Lung (tissue), 12 donors: Measurements from ENCODE around the gene WNT10A. TPM values are rescaled to one million over a fixed set of nuclear protein-coding genes. Genes with fewer than 3 reads are reported as not detected.

ENCODE experiments used
- ATAC-seq: fragments of 200-7000 bp; cut with Tn5 transposase; one replicate; pipeline ENCODE4 v1.9.1; 2020; ENCODE audit warnings: moderate number of reproducible peaks; ENCODE audit not compliant: insufficient read depth, low FRiP score
- DNase-seq, 3 donors: peaks; one replicate each; pipeline ENCODE4 v3.0.0-alpha.2; 2013 to 2017
- H3K27ac ChIP-seq, 2 donors: one replicate each; pipeline ENCODE4 v1.5.1; 2013; ENCODE audit warnings: mild to moderate bottlenecking in 2 of 2, moderate library complexity in 2 of 2, control low read depth in 1 of 2, inconsistent platforms in 1 of 2, low read depth in 1 of 2, low read length in 1 of 2
- H3K27me3 ChIP-seq, 3 donors: one replicate each; pipeline ENCODE4 v1.5.1; 2013; ENCODE audit warnings: low read length in 2 of 3; ENCODE audit not compliant: control insufficient read depth in 3 of 3, insufficient read depth in 3 of 3
- H3K36me3 ChIP-seq, 4 donors: one replicate each; pipeline ENCODE4 v1.5.1; 2013; ENCODE audit warnings: low read length in 4 of 4, mild to moderate bottlenecking in 1 of 4, moderate library complexity in 1 of 4; ENCODE audit not compliant: control insufficient read depth in 4 of 4, insufficient read depth in 4 of 4
- H3K4me1 ChIP-seq, 5 donors: one replicate each; pipeline ENCODE4 v1.5.1; 2013; ENCODE audit warnings: low read length in 5 of 5, mild to moderate bottlenecking in 2 of 5, moderate library complexity in 1 of 5; ENCODE audit not compliant: control insufficient read depth in 5 of 5, insufficient read depth in 5 of 5
- H3K4me3 ChIP-seq: one replicate; pipeline ENCODE4 v1.5.1; 2013; ENCODE audit warnings: mild to moderate bottlenecking, control low read depth, moderate library complexity
- H3K9ac ChIP-seq, 2 donors: one replicate each; pipeline ENCODE4 v1.5.1; 2013; ENCODE audit warnings: low read length in 2 of 2, control low read depth in 1 of 2; ENCODE audit not compliant: insufficient read depth in 1 of 2
- H3K9me3 ChIP-seq, 4 donors: one replicate each; pipeline ENCODE4 v1.5.1; 2013; ENCODE audit warnings: low read length in 3 of 4, mild to moderate bottlenecking in 1 of 4, moderate library complexity in 1 of 4; ENCODE audit not compliant: control insufficient read depth in 4 of 4, insufficient read depth in 3 of 4
- WGBS, 2 donors: extraction: QIAGEN DNeasy Blood & Tissue Kit; methylation state at CpG; one replicate each; pipeline ENCODE4 v1.1.7; 2013; 5-methylcytosine and 5-hydroxymethylcytosine counted together
- polyA plus RNA-seq, 2 donors: library from polyadenylated mRNA; stranded (reverse); fragments of 200-250 nt; gene quantifications; one replicate each; pipeline ENCODE4 v1.2.1, GENCODE V29; 2013
- total RNA-seq, 2 donors: library from RNA; depleted of rRNA in 1 of 2; stranded (reverse); fragments of >200 nt in 1 of 2; gene quantifications; one replicate each; pipeline ENCODE4 v1.2.1, GENCODE V29; 2014 to 2021
- TF ChIP-seq, protein P1 (sequence below): IDR thresholded peaks from 2 replicates; pipeline ENCODE4 v1.5.1; 2012; ENCODE audit warnings: mild to moderate bottlenecking; ENCODE audit errors: control extremely low read depth, extremely low read depth
- donor health status: control.
- donor health status: control.
- donor health status: Bipolar disorder and iron deficiency.
- donor health status: healthy.
- donor health status: DM: yes; HTN: yes; CAD: no.

Gene WNT10A
- total and polyA plus RNA-seq, 4 donors, result 0.17 to 0.77 (median 0.54) TPM

DNA sequence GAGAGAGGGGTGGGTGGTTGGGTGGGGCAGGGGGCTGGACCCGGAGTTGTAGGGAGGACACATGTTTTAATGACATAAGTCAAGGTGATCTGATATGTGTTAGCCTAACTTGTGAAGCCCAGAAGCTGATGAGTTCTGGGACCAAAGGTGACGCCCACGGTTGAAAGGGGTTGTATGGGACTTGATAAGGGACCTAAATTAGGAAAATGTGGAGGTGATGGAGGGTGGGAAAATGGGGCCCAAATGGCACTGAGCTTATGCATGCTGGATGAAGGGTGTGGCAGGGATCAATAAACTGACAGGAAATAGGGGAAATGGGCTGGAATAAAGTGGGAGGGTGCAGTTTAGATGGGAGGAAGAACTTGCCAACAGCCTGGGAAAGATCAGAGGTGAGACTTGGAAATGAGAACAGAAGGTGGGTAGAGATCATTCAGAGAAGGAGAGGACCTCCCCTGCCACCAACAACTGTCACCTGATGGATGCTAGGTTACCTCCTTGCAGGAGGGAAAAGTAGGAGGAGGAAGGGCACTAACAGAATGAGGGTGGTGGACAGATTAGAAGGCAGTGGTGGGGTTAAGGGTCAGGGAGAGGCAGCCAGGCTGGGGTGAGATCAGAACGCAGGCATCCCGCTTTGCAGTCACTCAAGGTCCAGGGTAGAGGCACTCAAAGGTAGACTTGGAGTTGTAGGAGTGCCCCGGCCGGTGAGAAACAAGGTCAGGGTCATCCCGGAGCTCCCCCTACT, 15.3 kb downstream of the WNT10A start:
- Histone ChIP-seq H3K4me1 (peaks cover 0 to 26% (median 7%) of the 10 kb centered on the region in 5 donors), H3K4me3 (no peak overlapping the region), H3K27ac (no peak overlapping the region), H3K9ac (no peak overlapping the region), H3K36me3 (no peaks in the 10 kb centered on the region), H3K27me3 (peaks cover 4 to 93% (median 81%) of the 10 kb centered on the region in 3 donors), H3K9me3 (no peaks in the 10 kb centered on the region)
- ATAC-seq, result no peak
- TF ChIP-seq, protein P1, sequence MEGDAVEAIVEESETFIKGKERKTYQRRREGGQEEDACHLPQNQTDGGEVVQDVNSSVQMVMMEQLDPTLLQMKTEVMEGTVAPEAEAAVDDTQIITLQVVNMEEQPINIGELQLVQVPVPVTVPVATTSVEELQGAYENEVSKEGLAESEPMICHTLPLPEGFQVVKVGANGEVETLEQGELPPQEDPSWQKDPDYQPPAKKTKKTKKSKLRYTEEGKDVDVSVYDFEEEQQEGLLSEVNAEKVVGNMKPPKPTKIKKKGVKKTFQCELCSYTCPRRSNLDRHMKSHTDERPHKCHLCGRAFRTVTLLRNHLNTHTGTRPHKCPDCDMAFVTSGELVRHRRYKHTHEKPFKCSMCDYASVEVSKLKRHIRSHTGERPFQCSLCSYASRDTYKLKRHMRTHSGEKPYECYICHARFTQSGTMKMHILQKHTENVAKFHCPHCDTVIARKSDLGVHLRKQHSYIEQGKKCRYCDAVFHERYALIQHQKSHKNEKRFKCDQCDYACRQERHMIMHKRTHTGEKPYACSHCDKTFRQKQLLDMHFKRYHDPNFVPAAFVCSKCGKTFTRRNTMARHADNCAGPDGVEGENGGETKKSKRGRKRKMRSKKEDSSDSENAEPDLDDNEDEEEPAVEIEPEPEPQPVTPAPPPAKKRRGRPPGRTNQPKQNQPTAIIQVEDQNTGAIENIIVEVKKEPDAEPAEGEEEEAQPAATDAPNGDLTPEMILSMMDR, result no peak
- no peak for DNase-seq
- 25 to 29% methylated on average over 8 of the region's 8 CpGs for WGBS, 2 donors

DNA sequence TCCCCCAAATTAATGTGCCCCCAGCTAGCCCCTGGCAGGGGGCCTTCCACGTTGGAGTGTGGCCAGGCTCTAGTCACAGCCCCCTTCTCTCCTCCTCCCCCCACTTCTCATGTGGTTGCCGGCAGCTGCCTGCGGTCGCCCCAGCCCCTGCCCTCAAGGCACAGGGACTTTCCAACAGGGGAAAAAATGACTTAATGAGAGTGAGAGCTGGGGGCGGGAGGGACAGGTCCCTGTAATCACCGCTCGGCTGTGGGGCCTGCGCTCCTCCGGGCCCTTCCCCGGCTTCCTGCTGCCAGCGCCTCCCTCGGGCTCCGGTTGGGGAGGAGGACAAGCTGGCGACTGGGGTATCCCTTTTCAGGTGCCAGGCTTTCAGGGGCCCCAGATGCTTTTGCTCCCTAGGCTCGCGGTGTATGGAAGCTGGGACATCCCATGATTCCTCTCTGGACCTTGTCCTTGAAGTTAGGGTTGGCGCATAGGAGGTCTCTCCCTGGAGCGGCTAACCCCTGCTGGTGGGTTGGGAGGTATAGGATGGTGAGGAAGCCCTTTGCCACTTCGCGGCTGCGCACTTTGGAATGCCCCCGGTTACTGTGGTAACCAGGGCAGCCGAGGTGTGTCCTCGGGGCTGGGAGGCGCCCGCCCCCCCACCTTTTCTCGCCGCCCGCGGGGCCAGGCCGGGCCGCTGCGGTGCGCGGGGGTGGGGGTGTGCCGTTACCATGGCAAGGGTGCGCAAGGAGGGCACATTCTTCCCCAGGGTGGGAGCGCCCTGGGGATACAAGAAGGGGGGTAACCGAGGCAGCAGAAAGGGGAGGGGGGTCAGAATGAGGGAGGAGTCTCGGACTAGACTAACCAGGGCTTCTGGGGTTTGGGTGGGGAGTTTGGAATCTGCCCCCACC, 16.1 kb downstream of the WNT10A start:
- H3K9me3 ChIP-seq, result no peaks in the 10 kb centered on the region
- H3K36me3 ChIP-seq, result no peaks in the 10 kb centered on the region
- H3K27me3 ChIP-seq, result peaks cover 4 to 93% (median 76%) of the 10 kb centered on the region in 3 donors
- no peak overlapping the region for H3K9ac ChIP-seq
- H3K27ac ChIP-seq, result no peak overlapping the region
- DNase-seq, result no peak
- H3K4me3 ChIP-seq, result no peak overlapping the region
- TF ChIP-seq, protein P1, result no peak
- 0 to 2% methylated on average over 35 to 40 of the region's 40 CpGs for WGBS, 2 donors
- no peak for ATAC-seq
- peaks cover 0 to 26% (median 7%) of the 10 kb centered on the region in 5 donors for H3K4me1 ChIP-seq

DNA sequence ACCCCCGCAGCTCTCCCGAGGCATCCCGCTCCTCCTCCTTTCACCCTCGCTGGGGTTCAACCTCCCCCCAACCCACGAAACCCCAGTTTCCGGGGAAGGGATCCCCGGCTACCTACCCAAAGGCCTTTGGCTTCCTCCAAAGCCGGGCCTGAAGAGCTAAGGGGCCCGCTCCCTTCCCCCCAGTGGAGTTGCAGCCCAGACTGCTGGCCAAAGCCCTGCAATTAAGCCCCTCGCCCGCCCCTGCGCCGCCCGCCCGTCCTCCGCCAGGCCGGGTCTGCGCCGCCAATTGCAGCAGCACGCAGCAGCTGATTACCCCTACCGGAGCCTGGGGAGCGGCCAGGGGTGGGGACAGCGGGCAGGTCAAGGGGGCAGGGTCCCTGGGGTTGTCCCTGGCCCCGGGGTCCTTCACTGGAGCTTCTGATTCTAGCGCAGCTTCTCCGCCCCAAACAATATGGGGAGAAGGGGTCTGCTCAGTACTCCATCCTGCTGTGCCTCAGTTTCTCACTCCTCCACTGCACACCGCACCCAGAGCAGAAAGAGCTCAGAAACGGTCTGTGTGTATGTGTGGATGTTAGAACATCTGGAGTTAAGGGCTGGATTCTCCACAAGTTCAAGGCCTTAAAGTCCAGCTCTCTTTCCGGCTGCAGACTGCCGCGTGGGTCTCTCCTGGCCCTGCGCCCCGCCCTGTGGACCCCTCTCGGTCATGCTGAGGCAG, 16.9 kb downstream of the WNT10A start:
- Histone ChIP-seq H3K36me3 (no peaks in the 10 kb centered on the region), H3K27me3 (peaks cover 4 to 85% (median 75%) of the 10 kb centered on the region in 3 donors), H3K9me3 (no peaks in the 10 kb centered on the region), H3K9ac (no peak overlapping the region), H3K27ac (no peak overlapping the region), H3K4me3 (no peak overlapping the region), H3K4me1 (peaks cover 0 to 23% (median 7%) of the 10 kb centered on the region in 5 donors)
- TF ChIP-seq, protein P1, result no peak
- 6 to 7% methylated on average over 32 to 34 of the region's 34 CpGs for WGBS, 2 donors
- DNase-seq (no peak), ATAC-seq (no peak)
